ENCODE measurements around the gene C14orf93.
A peak's percentile ranks its signal among the peaks of the same experiment; 100 is the strongest.

C14orf93 gene

DNA sequence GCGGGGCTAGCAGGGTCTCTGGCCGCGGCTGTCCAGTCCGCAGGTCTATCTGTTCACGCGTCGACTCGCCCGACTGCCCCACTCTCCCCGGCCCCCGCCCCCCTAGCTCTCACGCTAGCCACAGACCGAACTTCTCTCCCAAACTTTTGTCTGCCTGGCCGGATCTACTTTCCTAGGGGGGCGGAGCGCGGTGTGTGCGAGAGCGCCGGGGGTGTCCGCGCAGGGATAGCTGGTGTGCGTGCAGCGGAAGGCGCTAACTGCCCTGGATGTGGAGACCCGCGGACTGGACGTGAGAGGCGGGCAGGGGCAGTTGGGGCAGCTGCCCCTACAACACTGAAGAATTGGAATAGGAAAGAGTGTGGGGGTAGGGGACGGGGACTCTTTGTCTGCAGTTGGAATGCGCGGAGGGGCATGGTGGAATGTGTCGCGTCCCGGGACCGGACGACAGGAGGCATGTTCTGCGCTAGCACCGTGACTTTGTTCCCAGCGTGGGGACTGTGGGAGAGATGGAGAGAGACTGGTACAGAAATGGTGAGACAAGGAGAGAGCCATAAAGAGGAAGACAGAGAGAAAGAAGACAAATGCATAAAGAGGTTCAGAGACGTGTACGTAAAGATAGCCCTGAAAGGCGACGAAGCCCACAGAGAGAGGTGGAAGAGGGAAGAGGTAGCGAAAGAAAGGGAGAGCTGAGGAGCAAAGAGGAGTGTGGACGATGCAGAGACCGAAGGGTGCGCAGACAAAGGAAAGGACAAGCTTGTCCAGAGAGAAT is 27.3 kb downstream of the C14orf93 start, which contains the start of gene AJUBA:
AJUBA (minus strand) TSS at position 75 of the 769 bp plus-strand sequence. CDS start 285 bp downstream, outside the sequence.
- Mint-ChIP-seq H3K27me3 (peaks cover 39% of the 10 kb centered on the region), H3K27ac (no peak within 1 kb of the TSS), H3K4me3 (no peak within 1 kb of the TSS), H3K4me1 (ENCODE audit: low read depth) (no peaks in the 10 kb centered on the region), H3K9me3 (no peaks in the 10 kb centered on the region), H3K36me3 (ENCODE audit: low read depth) (peaks cover 6% of the 10 kb centered on the region)
- intact Hi-C loops (cut with micrococcal nuclease) = loop anchor here (1.0 to 2.0 kb wide), 3 partner anchors 9 to 425 kb away; no protein-coding TSS in a partner anchor

DNA sequence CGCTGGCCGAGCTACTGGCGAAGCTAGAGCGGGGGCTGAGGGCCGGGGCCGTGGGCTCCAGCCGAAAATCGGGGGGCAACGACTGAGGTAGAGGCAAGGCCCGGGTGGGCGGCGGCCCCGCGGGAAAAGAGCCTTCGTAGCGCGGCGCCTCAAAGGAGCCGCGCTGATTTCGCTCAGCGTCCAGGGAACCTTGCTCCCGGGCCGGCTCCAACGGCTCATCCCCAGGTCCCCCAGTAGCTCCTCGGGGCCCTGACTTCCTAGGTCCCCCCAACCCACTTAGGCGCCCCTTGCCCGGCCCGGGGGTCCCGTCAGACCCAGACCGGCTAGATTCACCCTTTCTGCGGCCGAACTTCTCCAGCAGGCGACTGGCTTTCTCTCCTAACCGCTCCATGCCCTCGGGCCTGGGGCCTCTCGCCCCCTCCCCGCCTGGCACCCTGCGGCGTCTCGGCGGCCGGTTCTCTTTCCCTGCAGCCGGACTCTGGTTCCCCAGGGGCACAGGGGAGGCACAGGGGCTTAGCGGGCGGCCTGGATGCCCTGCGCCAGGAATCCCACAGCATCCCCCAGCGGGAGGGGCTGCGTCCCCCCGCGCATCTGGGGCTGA is 28.0 kb downstream of the C14orf93 start:
- Mint-ChIP-seq H3K4me1 (ENCODE audit: low read depth) (no peaks in the 10 kb centered on the region), H3K9me3 (no peaks in the 10 kb centered on the region), H3K36me3 (ENCODE audit: low read depth) (no peaks in the 10 kb centered on the region), H3K27me3 (peaks cover 46% of the 10 kb centered on the region), H3K27ac (no peak overlapping the region), H3K4me3 (no peak overlapping the region)
- intact Hi-C loops (cut with micrococcal nuclease) = loop anchor here (2.0 kb wide), 1 partner anchor 51 kb away; no protein-coding TSS in a partner anchor

DNA sequence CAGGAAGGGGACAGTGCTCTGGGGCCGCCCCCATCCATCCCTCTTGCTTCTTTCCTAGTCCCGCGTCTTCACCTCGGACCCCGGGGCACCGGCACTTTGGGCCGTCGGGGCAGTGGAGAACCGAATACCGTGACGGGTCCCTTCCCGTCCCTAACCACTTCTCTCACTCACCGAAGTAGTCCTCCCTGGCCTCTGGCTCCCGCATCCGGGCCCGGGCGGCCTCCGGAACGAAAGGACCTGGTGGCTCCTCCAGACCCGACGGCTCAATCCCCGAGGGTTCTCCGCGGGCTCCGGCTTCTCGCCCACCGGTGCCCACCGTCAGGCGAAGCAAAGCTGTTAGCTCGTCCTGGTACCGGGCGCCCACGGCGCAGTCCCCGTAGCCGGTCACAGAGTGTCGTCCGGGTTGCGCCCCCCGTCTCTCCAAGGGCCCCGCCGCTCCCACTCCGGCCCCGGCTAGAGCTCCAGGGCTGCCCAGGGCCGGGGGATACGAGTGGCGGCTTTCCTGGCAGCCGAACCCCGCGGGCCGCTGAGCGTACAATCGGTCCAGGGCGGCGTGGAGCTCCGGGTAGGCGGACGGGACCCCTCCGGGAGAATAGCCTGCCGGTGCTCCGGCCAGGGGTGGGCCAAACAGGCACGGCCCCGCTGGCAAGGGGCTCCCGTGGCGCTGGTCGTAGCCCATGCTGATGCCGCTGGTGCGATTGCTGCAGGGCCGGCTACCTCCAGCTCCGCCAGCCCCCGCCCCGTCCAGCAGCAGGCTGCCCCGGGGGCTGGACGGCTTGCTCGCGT is 28.7 kb downstream of the C14orf93 start:
- Mint-ChIP-seq H3K9me3 (no peaks in the 10 kb centered on the region), H3K27me3 (peaks cover 52% of the 10 kb centered on the region), H3K4me1 (ENCODE audit: low read depth) (peaks cover 5% of the 10 kb centered on the region), H3K27ac (no peak overlapping the region), H3K4me3 (no peak overlapping the region), H3K36me3 (ENCODE audit: low read depth) (no peaks in the 10 kb centered on the region)
- intact Hi-C loops (cut with micrococcal nuclease) = no loop called here

DNA sequence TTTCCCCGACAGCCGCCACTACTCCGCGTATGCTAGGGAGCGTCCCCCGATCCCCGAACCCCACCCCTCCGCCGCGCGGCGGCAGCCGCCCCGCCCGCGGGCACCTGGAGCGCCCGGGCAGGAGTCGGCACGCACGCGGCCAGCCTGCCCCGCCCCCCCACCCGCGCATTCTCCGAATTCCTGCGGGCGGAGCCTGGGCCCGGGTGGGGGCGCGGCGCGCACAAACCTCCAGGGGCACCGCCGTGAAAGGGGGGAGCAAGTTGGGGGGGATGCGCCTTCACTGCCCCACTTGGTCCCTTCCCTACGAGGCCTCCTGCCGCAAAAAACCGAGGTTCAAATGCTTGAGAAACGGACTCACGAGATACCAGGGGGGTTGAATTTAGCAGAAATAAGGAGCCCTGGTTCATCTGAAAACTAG is 29.3 kb downstream of the C14orf93 start:
- Mint-ChIP-seq H3K9me3 (no peaks in the 10 kb centered on the region), H3K4me1 (ENCODE audit: low read depth) (peaks cover 5% of the 10 kb centered on the region), H3K27ac (no peak overlapping the region), H3K4me3 (peak overlapping the region; percentile 11), H3K27me3 (peaks cover 52% of the 10 kb centered on the region), H3K36me3 (ENCODE audit: low read depth) (no peaks in the 10 kb centered on the region)
- intact Hi-C loops (cut with micrococcal nuclease) = no loop called here

- H3K4me3 Mint-ChIP-seq = no peak overlapping the region
- H3K27me3 Mint-ChIP-seq = peaks cover 52% of the 10 kb centered on the region
- peaks cover 5% of the 10 kb centered on the region for H3K4me1 Mint-ChIP-seq (ENCODE audit: low read depth)
- H3K36me3 Mint-ChIP-seq (ENCODE audit: low read depth) = no peaks in the 10 kb centered on the region
- H3K9me3 Mint-ChIP-seq = no peaks in the 10 kb centered on the region
- intact Hi-C loops (cut with micrococcal nuclease) = no loop called here
- no peak overlapping the region for H3K27ac Mint-ChIP-seq
Observed at GRCh38 chr14:22979748-22980392, 30.1 kb downstream of the C14orf93 start.

DNA sequence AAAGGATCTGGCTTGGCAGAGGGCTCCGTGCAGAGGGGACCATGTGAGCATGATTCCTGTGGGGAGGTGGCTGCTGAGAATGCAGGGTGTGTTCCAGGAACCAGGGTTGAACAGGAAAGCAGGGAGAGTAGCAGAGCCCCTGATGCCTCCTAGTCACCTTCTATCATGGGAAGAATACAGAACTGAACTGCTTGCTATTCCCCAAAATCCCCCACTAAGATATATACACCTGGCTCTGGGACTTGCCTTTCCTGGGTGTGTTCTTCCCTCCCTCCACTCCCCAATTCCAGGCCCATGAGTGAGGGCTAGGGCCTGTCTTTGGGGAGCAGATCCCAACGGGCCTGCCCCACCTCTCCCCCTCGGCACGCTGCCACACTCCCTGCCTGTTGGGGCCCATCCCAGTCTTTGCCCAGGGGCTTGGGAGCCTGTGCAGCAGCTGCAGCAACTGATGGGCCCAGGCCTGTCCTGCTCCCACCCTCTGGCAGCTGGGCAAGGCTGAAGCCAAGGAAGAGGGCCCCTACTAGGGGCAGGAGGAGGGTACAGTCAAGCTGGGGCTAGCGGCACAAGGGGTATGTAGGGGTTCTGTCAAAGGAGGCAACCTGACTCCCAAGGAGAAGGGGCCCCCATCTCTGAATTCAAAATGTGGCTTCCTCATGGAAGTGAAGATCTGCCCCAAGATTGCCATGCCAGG is 30.8 kb downstream of the C14orf93 start:
- Mint-ChIP-seq H3K9me3 (no peaks in the 10 kb centered on the region), H3K36me3 (ENCODE audit: low read depth) (no peaks in the 10 kb centered on the region), H3K27ac (no peak overlapping the region), H3K4me1 (ENCODE audit: low read depth) (peaks cover 5% of the 10 kb centered on the region), H3K4me3 (no peak overlapping the region), H3K27me3 (peaks cover 55% of the 10 kb centered on the region)
- intact Hi-C loops (cut with micrococcal nuclease) = no loop called here

- peaks cover 5% of the 10 kb centered on the region for H3K4me1 Mint-ChIP-seq (ENCODE audit: low read depth)
- H3K36me3 Mint-ChIP-seq (ENCODE audit: low read depth) = no peaks in the 10 kb centered on the region
- H3K4me3 Mint-ChIP-seq = no peak overlapping the region
- H3K27ac Mint-ChIP-seq = no peak overlapping the region
- intact Hi-C loops (cut with micrococcal nuclease) = no loop called here
- H3K9me3 Mint-ChIP-seq = no peaks in the 10 kb centered on the region
- peaks cover 57% of the 10 kb centered on the region for H3K27me3 Mint-ChIP-seq
Observed at GRCh38 chr14:22978487-22978837, 31.5 kb downstream of the C14orf93 start.

GRCh38 chr14:22977684-22978486 is 32.1 kb downstream of the C14orf93 start:
- no peaks in the 10 kb centered on the region for H3K36me3 Mint-ChIP-seq (ENCODE audit: low read depth)
- H3K27me3 Mint-ChIP-seq = peaks cover 59% of the 10 kb centered on the region
- H3K9me3 Mint-ChIP-seq = no peaks in the 10 kb centered on the region
- peaks cover 5% of the 10 kb centered on the region for H3K4me1 Mint-ChIP-seq (ENCODE audit: low read depth)
- H3K27ac Mint-ChIP-seq = no peak overlapping the region
- no peak overlapping the region for H3K4me3 Mint-ChIP-seq
- intact Hi-C loops (cut with micrococcal nuclease) = no loop called here

- Mint-ChIP-seq H3K9me3 (no peaks in the 10 kb centered on the region), H3K27me3 (peaks cover 59% of the 10 kb centered on the region), H3K27ac (no peak overlapping the region), H3K36me3 (ENCODE audit: low read depth) (no peaks in the 10 kb centered on the region), H3K4me3 (no peak overlapping the region), H3K4me1 (ENCODE audit: low read depth) (peaks cover 5% of the 10 kb centered on the region)
- intact Hi-C loops (cut with micrococcal nuclease) = no loop called here
Observed at GRCh38 chr14:22977434-22977683, 32.6 kb downstream of the C14orf93 start.

- intact Hi-C loops (cut with micrococcal nuclease) = no loop called here
- H3K4me3 Mint-ChIP-seq = no peak overlapping the region
- H3K9me3 Mint-ChIP-seq = no peaks in the 10 kb centered on the region
- no peak overlapping the region for H3K27ac Mint-ChIP-seq
- H3K27me3 Mint-ChIP-seq = peaks cover 57% of the 10 kb centered on the region
- H3K4me1 Mint-ChIP-seq (ENCODE audit: low read depth) = peaks cover 5% of the 10 kb centered on the region
- no peaks in the 10 kb centered on the region for H3K36me3 Mint-ChIP-seq (ENCODE audit: low read depth)
Observed at GRCh38 chr14:22976620-22977433, 33.1 kb downstream of the C14orf93 start.

DNA sequence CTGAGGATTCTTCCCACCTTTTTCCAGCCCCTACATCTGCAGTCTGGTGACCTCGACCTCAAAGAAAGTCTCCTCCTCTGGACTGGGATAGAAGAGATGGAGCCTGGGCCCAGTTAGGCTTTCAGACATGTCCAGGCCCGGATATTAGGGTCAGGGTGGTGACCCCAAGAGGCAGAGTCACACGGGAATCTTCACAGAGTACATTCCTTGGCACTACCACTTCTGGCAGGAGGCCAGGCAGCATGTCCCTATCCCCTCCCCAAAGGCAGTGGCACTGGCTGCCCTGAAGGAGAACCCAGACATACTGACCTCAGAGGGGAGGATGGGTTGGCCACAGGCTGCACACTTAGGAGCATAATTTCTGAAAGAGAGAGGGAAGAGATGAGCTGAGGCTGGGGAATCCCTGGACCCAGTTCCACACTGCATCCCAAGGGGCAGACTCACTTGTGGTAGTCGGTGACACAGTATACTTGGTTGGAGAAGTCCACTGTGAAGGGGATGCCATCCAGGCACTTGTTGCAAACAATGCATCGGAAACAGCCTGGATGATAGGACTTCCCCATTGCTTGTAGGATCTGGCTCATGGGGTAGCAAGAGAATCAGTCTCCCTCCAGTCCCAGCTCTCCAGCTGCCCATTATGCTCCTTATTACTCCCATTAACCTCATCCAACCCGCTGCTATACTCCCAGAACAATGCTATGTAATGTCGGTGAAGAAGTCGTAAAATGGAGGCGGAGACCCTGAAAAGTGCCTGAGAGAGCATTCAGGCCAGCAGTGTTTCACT is 35.2 kb downstream of the C14orf93 start:
- intact Hi-C loops (cut with micrococcal nuclease) = no loop called here
- peaks cover 38% of the 10 kb centered on the region for H3K27me3 Mint-ChIP-seq
- H3K9me3 Mint-ChIP-seq = no peaks in the 10 kb centered on the region
- no peak overlapping the region for H3K4me3 Mint-ChIP-seq
- no peaks in the 10 kb centered on the region for H3K36me3 Mint-ChIP-seq (ENCODE audit: low read depth)
- no peak overlapping the region for H3K27ac Mint-ChIP-seq
- H3K4me1 Mint-ChIP-seq (ENCODE audit: low read depth) = peaks cover 5% of the 10 kb centered on the region
